Endothelial cell (in vitro differentiated cells): ENCODE data around the gene BLID. TPM values are rescaled to one million over a fixed set of nuclear protein-coding genes. Genes with fewer than 3 reads are reported as not detected.

Experiments
- DNase-seq: peaks from one replicate; pipeline ENCODE4 v3.0.0; 2021; ENCODE audit warnings: low spot score
- H3K27ac Mint-ChIP-seq: one replicate; pipeline ENCODE4 v1.8.0; 2021; ENCODE audit warnings: mixed read lengths, inconsistent platforms; ENCODE audit not compliant: unreplicated experiment
- H3K27me3 Mint-ChIP-seq: one replicate; pipeline ENCODE4 v1.8.0; 2021; ENCODE audit warnings: mild to moderate bottlenecking, moderate library complexity, mixed read lengths, inconsistent platforms; ENCODE audit not compliant: unreplicated experiment
- H3K36me3 Mint-ChIP-seq: one replicate; pipeline ENCODE4 v1.8.0; 2021; ENCODE audit warnings: mild to moderate bottlenecking, low read depth, mixed read lengths, inconsistent platforms; ENCODE audit not compliant: unreplicated experiment
- H3K4me1 Mint-ChIP-seq: one replicate; pipeline ENCODE4 v1.8.0; 2021; ENCODE audit warnings: mild to moderate bottlenecking, mixed read lengths, inconsistent platforms; ENCODE audit not compliant: unreplicated experiment
- H3K4me3 Mint-ChIP-seq: one replicate; pipeline ENCODE4 v1.8.0; 2021; ENCODE audit warnings: mild to moderate bottlenecking, mixed read lengths, inconsistent platforms; ENCODE audit not compliant: unreplicated experiment
- H3K9me3 Mint-ChIP-seq: one replicate; pipeline ENCODE4 v1.8.0; 2021; ENCODE audit warnings: mixed read lengths, inconsistent platforms; ENCODE audit not compliant: unreplicated experiment
- total RNA-seq: library from RNA; stranded (reverse); fragmentation: NEBNext Ultra II Directional; extraction: Animal tissue kit (Norgen Biotek cat#: 25700); gene quantifications from one replicate; pipeline ENCODE4 v1.2.1, GENCODE V29; 2021; ENCODE audit not compliant: unreplicated experiment
- TF ChIP-seq, protein P1 (sequence below): fragments of 200-600 bp; sonication (generic); IDR thresholded peaks from one replicate; pipeline ENCODE4 v1.5.0; 2021; ENCODE audit warnings: antibody characterized with exemption; ENCODE audit not compliant: unreplicated experiment

Gene BLID
- total RNA-seq, 1 donor from 2014 or later, result not detected

DNA sequence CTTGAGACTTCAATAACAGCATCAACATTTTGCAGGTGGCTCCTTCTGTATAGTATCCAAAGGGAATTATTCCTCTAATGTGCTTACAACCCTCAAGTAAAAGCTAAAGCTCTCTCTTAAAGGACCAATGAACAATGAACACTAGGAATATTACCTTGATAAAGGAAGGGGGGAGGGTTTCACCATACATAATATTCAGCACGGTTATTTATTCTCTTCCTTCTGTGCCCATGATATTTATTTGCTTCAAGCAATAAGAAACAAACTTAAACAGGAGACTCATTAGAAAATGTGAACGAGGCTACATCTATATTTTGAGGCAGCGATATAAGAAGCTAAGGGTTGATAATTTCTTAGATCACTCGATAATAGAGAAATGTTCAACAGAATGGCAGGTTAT is 21.2 kb downstream of the BLID start:
- Mint-ChIP-seq H3K27me3 (peaks cover 3% of the 10 kb centered on the region), H3K4me1 (peaks cover 14% of the 10 kb centered on the region), H3K9me3 (no peaks in the 10 kb centered on the region), H3K36me3 (peaks cover 5% of the 10 kb centered on the region), H3K4me3 (no peak overlapping the region), H3K27ac (no peak overlapping the region)
- no peak for DNase-seq
- TF ChIP-seq, protein P1, sequence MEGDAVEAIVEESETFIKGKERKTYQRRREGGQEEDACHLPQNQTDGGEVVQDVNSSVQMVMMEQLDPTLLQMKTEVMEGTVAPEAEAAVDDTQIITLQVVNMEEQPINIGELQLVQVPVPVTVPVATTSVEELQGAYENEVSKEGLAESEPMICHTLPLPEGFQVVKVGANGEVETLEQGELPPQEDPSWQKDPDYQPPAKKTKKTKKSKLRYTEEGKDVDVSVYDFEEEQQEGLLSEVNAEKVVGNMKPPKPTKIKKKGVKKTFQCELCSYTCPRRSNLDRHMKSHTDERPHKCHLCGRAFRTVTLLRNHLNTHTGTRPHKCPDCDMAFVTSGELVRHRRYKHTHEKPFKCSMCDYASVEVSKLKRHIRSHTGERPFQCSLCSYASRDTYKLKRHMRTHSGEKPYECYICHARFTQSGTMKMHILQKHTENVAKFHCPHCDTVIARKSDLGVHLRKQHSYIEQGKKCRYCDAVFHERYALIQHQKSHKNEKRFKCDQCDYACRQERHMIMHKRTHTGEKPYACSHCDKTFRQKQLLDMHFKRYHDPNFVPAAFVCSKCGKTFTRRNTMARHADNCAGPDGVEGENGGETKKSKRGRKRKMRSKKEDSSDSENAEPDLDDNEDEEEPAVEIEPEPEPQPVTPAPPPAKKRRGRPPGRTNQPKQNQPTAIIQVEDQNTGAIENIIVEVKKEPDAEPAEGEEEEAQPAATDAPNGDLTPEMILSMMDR, result no peak

DNA sequence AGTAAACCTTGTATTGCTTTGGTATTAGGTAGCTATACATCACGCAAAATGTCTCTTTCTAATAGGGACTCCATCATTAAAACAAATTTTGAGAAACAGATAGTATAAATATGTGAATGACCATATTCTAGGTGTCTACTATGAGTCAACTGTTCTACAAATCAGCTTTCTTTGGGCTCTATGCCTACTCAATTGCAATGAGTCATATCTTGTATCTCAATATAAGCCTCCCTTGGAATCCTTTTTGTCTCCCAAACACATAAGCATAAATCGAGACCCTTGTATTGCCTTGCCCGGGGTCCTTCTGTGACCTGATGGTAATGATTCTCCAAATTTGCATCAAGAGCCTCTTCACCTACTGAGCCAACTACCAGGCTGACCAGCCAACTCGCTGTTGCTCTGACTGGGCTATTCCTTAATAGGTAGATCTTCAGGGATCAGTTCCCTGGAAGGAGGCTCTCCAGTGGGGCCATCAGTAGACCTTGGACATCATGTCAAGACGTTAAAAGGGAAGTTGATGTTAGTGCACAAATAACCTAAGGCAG is 22.2 kb downstream of the BLID start:
- H3K36me3 Mint-ChIP-seq, result peaks cover 5% of the 10 kb centered on the region
- peaks cover 13% of the 10 kb centered on the region for H3K4me1 Mint-ChIP-seq
- no peak overlapping the region for H3K27ac Mint-ChIP-seq
- no peak for DNase-seq
- TF ChIP-seq, protein P1, result no peak
- H3K4me3 Mint-ChIP-seq, result no peak overlapping the region
- H3K9me3 Mint-ChIP-seq, result no peaks in the 10 kb centered on the region
- peaks cover 3% of the 10 kb centered on the region for H3K27me3 Mint-ChIP-seq

DNA sequence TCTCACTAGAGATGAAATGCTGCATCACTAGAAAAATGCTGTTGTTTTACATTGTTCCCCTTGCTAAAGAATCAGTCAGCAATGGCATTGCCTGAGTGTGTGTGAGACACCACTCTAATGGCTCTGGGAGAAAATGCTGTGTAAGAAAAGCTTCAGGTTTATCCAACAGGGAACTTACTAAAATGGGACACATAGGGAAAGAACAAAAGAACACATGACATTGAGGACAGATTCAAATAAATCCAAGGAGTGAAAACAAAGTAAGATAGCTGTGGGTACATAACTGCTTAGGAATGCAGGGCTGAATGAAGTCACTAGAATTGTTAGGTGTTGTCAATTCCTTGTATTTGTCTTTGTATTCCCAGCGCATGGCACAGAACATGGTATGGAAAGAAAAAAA is 24.2 kb downstream of the BLID start:
- Mint-ChIP-seq H3K27me3 (peaks cover 3% of the 10 kb centered on the region), H3K36me3 (peaks cover 10% of the 10 kb centered on the region), H3K4me1 (peaks cover 3% of the 10 kb centered on the region), H3K4me3 (no peak overlapping the region), H3K9me3 (no peaks in the 10 kb centered on the region), H3K27ac (no peak overlapping the region)
- DNase-seq, result no peak
- TF ChIP-seq, protein P1, result no peak

DNA sequence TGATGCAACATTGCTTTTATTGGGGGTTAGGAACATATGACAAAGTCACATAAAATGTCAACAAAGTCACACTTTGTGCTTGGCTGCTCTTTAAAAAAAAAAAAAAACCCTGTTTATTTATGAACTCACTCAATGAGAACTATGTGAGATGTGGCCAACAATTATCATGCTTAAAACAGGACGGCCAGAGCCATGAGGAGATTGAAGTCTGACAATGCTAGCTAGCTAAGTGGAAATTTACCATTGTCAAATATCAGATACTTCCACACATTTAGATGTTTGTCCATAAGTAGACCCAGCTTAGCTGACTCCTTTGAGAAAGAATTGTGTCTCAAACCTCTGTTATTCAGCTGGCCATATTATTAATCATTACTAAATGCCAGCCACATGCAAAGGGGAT is 26.9 kb downstream of the BLID start:
- TF ChIP-seq, protein P1, result no peak

DNA sequence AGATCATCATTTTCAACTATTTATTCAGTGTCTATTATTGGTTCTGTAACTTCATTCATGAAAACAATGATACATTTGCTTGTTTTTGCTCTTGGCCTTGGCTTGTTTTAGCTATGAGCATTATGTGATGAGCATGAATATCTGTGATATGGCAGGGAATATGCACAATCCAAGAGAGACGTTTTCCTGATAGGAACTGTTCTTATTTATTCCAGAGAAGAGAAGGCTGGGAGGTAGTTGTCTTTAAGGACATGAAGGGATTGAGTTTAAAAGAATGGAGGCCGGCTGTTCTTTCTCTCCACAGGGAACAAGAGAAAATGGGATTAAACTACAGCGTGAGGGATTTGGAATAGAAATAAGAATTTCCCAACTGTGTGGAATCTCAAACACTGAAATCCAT is 30.3 kb downstream of the BLID start:
- H3K4me3 Mint-ChIP-seq, result no peak overlapping the region
- TF ChIP-seq, protein P1, result no peak
- H3K27me3 Mint-ChIP-seq, result peaks cover 1% of the 10 kb centered on the region
- no peak for DNase-seq
- no peaks in the 10 kb centered on the region for H3K9me3 Mint-ChIP-seq
- peaks cover 7% of the 10 kb centered on the region for H3K36me3 Mint-ChIP-seq
- no peaks in the 10 kb centered on the region for H3K4me1 Mint-ChIP-seq
- no peak overlapping the region for H3K27ac Mint-ChIP-seq

More for the DNA sequence above, 26.9 kb downstream of the BLID start:
- DNase-seq, result no peak
- Mint-ChIP-seq H3K4me1 (no peaks in the 10 kb centered on the region), H3K9me3 (no peaks in the 10 kb centered on the region), H3K27ac (no peak overlapping the region), H3K27me3 (peaks cover 3% of the 10 kb centered on the region), H3K36me3 (peaks cover 10% of the 10 kb centered on the region), H3K4me3 (no peak overlapping the region)
